Rectal smooth muscle tissue (tissue), 1 donor: ENCODE results near the gene COPZ1.

Source experiments
- H3K27ac ChIP-seq: one replicate; pipeline ENCODE4 v1.7.0; 2013; ENCODE audit warnings: low read depth, low read length, inconsistent platforms
- H3K27me3 ChIP-seq: one replicate; pipeline ENCODE4 v1.7.0; 2013; ENCODE audit warnings: low read length; ENCODE audit not compliant: control insufficient read depth, insufficient read depth
- H3K36me3 ChIP-seq: one replicate; pipeline ENCODE4 v1.7.0; 2013; ENCODE audit warnings: low read length; ENCODE audit not compliant: control insufficient read depth, insufficient read depth
- H3K4me1 ChIP-seq: one replicate; pipeline ENCODE4 v1.7.0; 2013; ENCODE audit warnings: low read length; ENCODE audit not compliant: control insufficient read depth, insufficient read depth
- H3K4me3 ChIP-seq: one replicate; pipeline ENCODE4 v1.7.0; 2013; ENCODE audit warnings: low read length
- H3K9ac ChIP-seq: one replicate; pipeline ENCODE4 v1.7.0; 2013; ENCODE audit warnings: low read length

Gene COPZ1

GRCh38 chr12:54381136-54381535 lies 56.2 kb downstream of the COPZ1 start:
- Histone ChIP-seq H3K9ac (no peak overlapping the region), H3K4me1 (peaks cover 3% of the 10 kb centered on the region), H3K36me3 (no peaks in the 10 kb centered on the region), H3K27ac (no peak overlapping the region), H3K27me3 (no peaks in the 10 kb centered on the region), H3K4me3 (no peak overlapping the region)

- H3K4me3 ChIP-seq: no peak overlapping the region
- H3K9ac ChIP-seq: no peak overlapping the region
- H3K27me3 ChIP-seq: no peaks in the 10 kb centered on the region
- H3K36me3 ChIP-seq: no peaks in the 10 kb centered on the region
- peaks cover 3% of the 10 kb centered on the region for H3K4me1 ChIP-seq
- no peak overlapping the region for H3K27ac ChIP-seq
Observed at GRCh38 chr12:54383041-54383609, 58.2 kb downstream of the COPZ1 start.

GRCh38 chr12:54384591-54385041 lies 59.7 kb downstream of the COPZ1 start, which contains the start of gene ZNF385A:
Gene ZNF385A (minus strand): TSS chr12:54384733. CDS start chr12:54384514, 219 bp downstream.
- Histone ChIP-seq H3K9ac (no peak within 1 kb of the TSS), H3K27ac (no peak within 1 kb of the TSS), H3K4me1 (no peaks in the 10 kb centered on the region), H3K4me3 (peak within 1 kb of the TSS; percentile 1), H3K36me3 (no peaks in the 10 kb centered on the region), H3K27me3 (no peaks in the 10 kb centered on the region)

- Histone ChIP-seq H3K27me3 (no peaks in the 10 kb centered on the region), H3K27ac (no peak overlapping the region), H3K36me3 (no peaks in the 10 kb centered on the region), H3K4me1 (no peaks in the 10 kb centered on the region), H3K9ac (no peak overlapping the region), H3K4me3 (no peak overlapping the region)
Observed at GRCh38 chr12:54385251-54385914, 60.5 kb downstream of the COPZ1 start.

GRCh38 chr12:54386403-54387113 lies 61.6 kb downstream of the COPZ1 start:
- no peak overlapping the region for H3K9ac ChIP-seq
- H3K4me1 ChIP-seq: no peaks in the 10 kb centered on the region
- no peak overlapping the region for H3K27ac ChIP-seq
- H3K4me3 ChIP-seq: no peak overlapping the region
- H3K36me3 ChIP-seq: no peaks in the 10 kb centered on the region
- H3K27me3 ChIP-seq: no peaks in the 10 kb centered on the region

GRCh38 chr12:54387114-54387467 lies 62.2 kb downstream of the COPZ1 start:
- no peak overlapping the region for H3K27ac ChIP-seq
- H3K4me1 ChIP-seq: no peaks in the 10 kb centered on the region
- no peaks in the 10 kb centered on the region for H3K36me3 ChIP-seq
- no peak overlapping the region for H3K9ac ChIP-seq
- no peak overlapping the region for H3K4me3 ChIP-seq
- H3K27me3 ChIP-seq: no peaks in the 10 kb centered on the region

GRCh38 chr12:54388237-54389133 lies 63.6 kb downstream of the COPZ1 start:
- H3K4me1 ChIP-seq: no peaks in the 10 kb centered on the region
- H3K36me3 ChIP-seq: no peaks in the 10 kb centered on the region
- H3K27me3 ChIP-seq: no peaks in the 10 kb centered on the region
- no peak overlapping the region for H3K4me3 ChIP-seq
- no peak overlapping the region for H3K9ac ChIP-seq
- H3K27ac ChIP-seq: no peak overlapping the region

- peaks cover under 1% of the 10 kb centered on the region for H3K36me3 ChIP-seq
- no peak overlapping the region for H3K9ac ChIP-seq
- no peaks in the 10 kb centered on the region for H3K4me1 ChIP-seq
- no peak overlapping the region for H3K27ac ChIP-seq
- H3K27me3 ChIP-seq: no peaks in the 10 kb centered on the region
- no peak overlapping the region for H3K4me3 ChIP-seq
Observed at GRCh38 chr12:54389134-54389508, 64.2 kb downstream of the COPZ1 start.

GRCh38 chr12:54389607-54390175 lies 64.8 kb downstream of the COPZ1 start:
- no peaks in the 10 kb centered on the region for H3K4me1 ChIP-seq
- H3K36me3 ChIP-seq: peaks cover 4% of the 10 kb centered on the region
- H3K27ac ChIP-seq: no peak overlapping the region
- H3K9ac ChIP-seq: no peak overlapping the region
- H3K27me3 ChIP-seq: no peaks in the 10 kb centered on the region
- H3K4me3 ChIP-seq: no peak overlapping the region

GRCh38 chr12:54390176-54390667 lies 65.3 kb downstream of the COPZ1 start:
- no peaks in the 10 kb centered on the region for H3K4me1 ChIP-seq
- no peaks in the 10 kb centered on the region for H3K27me3 ChIP-seq
- H3K36me3 ChIP-seq: peaks cover 9% of the 10 kb centered on the region
- H3K9ac ChIP-seq: no peak overlapping the region
- no peak overlapping the region for H3K4me3 ChIP-seq
- H3K27ac ChIP-seq: no peak overlapping the region

- no peaks in the 10 kb centered on the region for H3K4me1 ChIP-seq
- H3K27me3 ChIP-seq: no peaks in the 10 kb centered on the region
- H3K27ac ChIP-seq: peak overlapping the region; percentile 6
- peaks cover 11% of the 10 kb centered on the region for H3K36me3 ChIP-seq
- peak overlapping the region; percentile 38 for H3K4me3 ChIP-seq
- no peak overlapping the region for H3K9ac ChIP-seq
Observed at GRCh38 chr12:54390668-54391551, 66.0 kb downstream of the COPZ1 start.
